Measurements from ENCODE around the gene TSPAN32. TPM values are rescaled to one million over a fixed set of nuclear protein-coding genes. Genes with fewer than 3 reads are reported as not detected.

TSPAN32 gene
- polyA plus RNA-seq, 4 donors = 0.36 to 47.7 TPM; not detected in 2

GRCh38 chr11:2260491-2261364 lies 41.1 kb upstream of the TSPAN32 start:
- DNase-seq (no peak), FAIRE-seq (no peak)
- WGBS, 3 donors = 79 to 85% (median 81%) methylated on average over 22 to 26 of the region's 26 CpGs

DNA sequence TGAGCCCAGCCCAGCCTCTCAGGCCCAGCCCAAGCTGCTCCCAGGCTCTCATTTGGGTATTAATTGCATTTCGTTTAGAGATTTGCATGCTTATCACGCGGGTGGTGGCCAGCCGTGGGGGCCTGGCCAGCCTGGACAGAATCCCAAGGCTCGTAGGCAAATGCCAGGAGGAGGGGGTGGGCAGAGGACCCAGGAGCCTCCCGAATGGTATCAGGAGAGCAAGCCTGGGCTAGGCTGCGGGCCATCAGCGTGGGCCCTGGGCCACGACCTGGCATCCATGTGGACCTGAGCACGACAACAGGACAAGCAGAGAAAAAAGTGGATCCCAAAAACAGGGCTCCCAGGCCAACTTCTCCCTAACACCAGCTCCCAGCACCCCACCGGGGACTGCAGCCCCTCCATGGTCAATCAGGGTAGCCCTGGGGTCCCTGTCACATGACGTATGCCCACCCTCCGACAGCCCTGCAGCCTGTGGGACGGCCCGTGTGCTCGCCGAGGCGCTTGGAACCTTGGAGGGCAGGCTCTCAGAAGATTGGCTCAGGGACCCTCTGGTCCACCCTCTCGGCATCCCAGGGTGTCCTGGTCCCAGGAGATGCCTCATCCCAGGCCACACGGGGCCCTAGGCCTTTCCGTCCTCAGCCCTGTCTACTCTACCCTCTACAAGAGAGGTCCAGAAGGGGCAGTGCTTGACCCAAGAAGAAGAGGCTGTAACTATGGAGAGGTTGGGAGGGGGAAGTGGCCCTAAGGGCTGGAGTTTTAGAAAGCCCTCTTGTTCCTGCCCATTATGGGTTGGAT lies 40.2 kb upstream of the TSPAN32 start:
- Histone ChIP-seq H3K27ac (ENCODE audit: low read depth in 1 of 3, low read length in 2 of 3) (no peak overlapping the region), H3K4me3 (ENCODE audit: low read depth in 1 of 3, low read length in 3 of 3) (no peak overlapping the region), H3K4me1 (ENCODE audit: control insufficient read depth in 3 of 3, insufficient read depth in 2 of 3, low read depth in 1 of 3, low read length in 2 of 3) (peaks cover 0 to 29% (median 0%) of the 10 kb centered on the region in 3 donors), H3K27me3 (ENCODE audit: control insufficient read depth in 3 of 3, insufficient read depth in 3 of 3, low read length in 3 of 3) (no peaks in the 10 kb centered on the region), H3K36me3 (ENCODE audit: control insufficient read depth in 3 of 3, insufficient read depth in 2 of 3, low read depth in 1 of 3, low read length in 3 of 3) (peaks cover 0 to 17% (median 0%) of the 10 kb centered on the region in 3 donors), H3K9me3 (ENCODE audit: control insufficient read depth in 2 of 2, insufficient read depth in 1 of 2, low read depth in 1 of 2, low read length in 1 of 2) (no peaks in the 10 kb centered on the region)
- FAIRE-seq (no peak), DNase-seq (no peak)
- WGBS, 3 donors = 65 to 79% (median 72%) methylated on average over 21 of the region's 21 CpGs

More at GRCh38 chr11:2260491-2261364, 41.1 kb upstream of the TSPAN32 start:
- no peaks in the 10 kb centered on the region for H3K27me3 ChIP-seq (ENCODE audit: control insufficient read depth in 3 of 3, insufficient read depth in 3 of 3, low read length in 3 of 3)
- H3K27ac ChIP-seq (ENCODE audit: low read depth in 1 of 3, low read length in 2 of 3) = no peak overlapping the region
- H3K36me3 ChIP-seq (ENCODE audit: control insufficient read depth in 3 of 3, insufficient read depth in 2 of 3, low read depth in 1 of 3, low read length in 3 of 3) = peaks cover 0 to 8% (median 0%) of the 10 kb centered on the region in 3 donors
- H3K4me1 ChIP-seq (ENCODE audit: control insufficient read depth in 3 of 3, insufficient read depth in 2 of 3, low read depth in 1 of 3, low read length in 2 of 3) = peaks cover 0 to 29% (median 0%) of the 10 kb centered on the region in 3 donors
- H3K9me3 ChIP-seq (ENCODE audit: control insufficient read depth in 2 of 2, insufficient read depth in 1 of 2, low read depth in 1 of 2, low read length in 1 of 2) = no peaks in the 10 kb centered on the region
- H3K4me3 ChIP-seq (ENCODE audit: low read depth in 1 of 3, low read length in 3 of 3) = no peak overlapping the region

- WGBS, 3 donors = 63 to 83% (median 81%) methylated on average over 16 to 18 of the region's 18 CpGs
- Histone ChIP-seq H3K36me3 (ENCODE audit: control insufficient read depth in 3 of 3, insufficient read depth in 2 of 3, low read depth in 1 of 3, low read length in 3 of 3) (peaks cover 0 to 25% (median 0%) of the 10 kb centered on the region in 3 donors), H3K27me3 (ENCODE audit: control insufficient read depth in 3 of 3, insufficient read depth in 3 of 3, low read length in 3 of 3) (no peaks in the 10 kb centered on the region), H3K4me1 (ENCODE audit: control insufficient read depth in 3 of 3, insufficient read depth in 2 of 3, low read depth in 1 of 3, low read length in 2 of 3) (peaks cover 0 to 33% (median 0%) of the 10 kb centered on the region in 3 donors), H3K27ac (ENCODE audit: low read depth in 1 of 3, low read length in 2 of 3) (peak overlapping the region in 1 of 3 donors; percentile 59), H3K4me3 (ENCODE audit: low read depth in 1 of 3, low read length in 3 of 3) (no peak overlapping the region), H3K9me3 (ENCODE audit: control insufficient read depth in 2 of 2, insufficient read depth in 1 of 2, low read depth in 1 of 2, low read length in 1 of 2) (no peaks in the 10 kb centered on the region)
- FAIRE-seq = no peak
- DNase-seq = peak in 1 of 2 donors; percentile 66
Observed at GRCh38 chr11:2262301-2263070, 39.3 kb upstream of the TSPAN32 start.

GRCh38 chr11:2263071-2263565 lies 38.7 kb upstream of the TSPAN32 start:
- no peaks in the 10 kb centered on the region for H3K9me3 ChIP-seq (ENCODE audit: control insufficient read depth in 2 of 2, insufficient read depth in 1 of 2, low read depth in 1 of 2, low read length in 1 of 2)
- H3K27me3 ChIP-seq (ENCODE audit: control insufficient read depth in 3 of 3, insufficient read depth in 3 of 3, low read length in 3 of 3) = no peaks in the 10 kb centered on the region
- no peak overlapping the region for H3K4me3 ChIP-seq (ENCODE audit: low read depth in 1 of 3, low read length in 3 of 3)
- H3K4me1 ChIP-seq (ENCODE audit: control insufficient read depth in 3 of 3, insufficient read depth in 2 of 3, low read depth in 1 of 3, low read length in 2 of 3) = peaks cover 0 to 33% (median under 1%) of the 10 kb centered on the region in 3 donors
- DNase-seq = peak in 1 of 2 donors; percentile 74
- FAIRE-seq = no peak
- WGBS, 3 donors = 26 to 57% (median 39%) methylated on average over 8 to 10 of the region's 10 CpGs
- H3K27ac ChIP-seq (ENCODE audit: low read depth in 1 of 3, low read length in 2 of 3) = peak overlapping the region in 1 of 3 donors; percentile 59
- peaks cover 0 to 32% (median 0%) of the 10 kb centered on the region in 3 donors for H3K36me3 ChIP-seq (ENCODE audit: control insufficient read depth in 3 of 3, insufficient read depth in 2 of 3, low read depth in 1 of 3, low read length in 3 of 3)

GRCh38 chr11:2263724-2264360 lies 38.0 kb upstream of the TSPAN32 start:
- Histone ChIP-seq H3K9me3 (ENCODE audit: control insufficient read depth in 2 of 2, insufficient read depth in 1 of 2, low read depth in 1 of 2, low read length in 1 of 2) (no peaks in the 10 kb centered on the region), H3K36me3 (ENCODE audit: control insufficient read depth in 3 of 3, insufficient read depth in 2 of 3, low read depth in 1 of 3, low read length in 3 of 3) (peaks cover 0 to 36% (median 0%) of the 10 kb centered on the region in 3 donors), H3K4me1 (ENCODE audit: control insufficient read depth in 3 of 3, insufficient read depth in 2 of 3, low read depth in 1 of 3, low read length in 2 of 3) (peaks cover 0 to 33% (median 3%) of the 10 kb centered on the region in 3 donors), H3K27me3 (ENCODE audit: control insufficient read depth in 3 of 3, insufficient read depth in 3 of 3, low read length in 3 of 3) (no peaks in the 10 kb centered on the region), H3K27ac (ENCODE audit: low read depth in 1 of 3, low read length in 2 of 3) (peak overlapping the region in 1 of 3 donors; percentile 59), H3K4me3 (ENCODE audit: low read depth in 1 of 3, low read length in 3 of 3) (no peak overlapping the region)
- FAIRE-seq = no peak
- no peak for DNase-seq
- WGBS, 3 donors = 77 to 84% (median 84%) methylated on average over 13 of the region's 13 CpGs

GRCh38 chr11:2264366-2265053 lies 37.3 kb upstream of the TSPAN32 start:
- H3K9me3 ChIP-seq (ENCODE audit: control insufficient read depth in 2 of 2, insufficient read depth in 1 of 2, low read depth in 1 of 2, low read length in 1 of 2) = no peaks in the 10 kb centered on the region
- no peak overlapping the region for H3K4me3 ChIP-seq (ENCODE audit: low read depth in 1 of 3, low read length in 3 of 3)
- FAIRE-seq (no peak), DNase-seq (no peak)
- peaks cover 0 to 33% (median 3%) of the 10 kb centered on the region in 3 donors for H3K4me1 ChIP-seq (ENCODE audit: control insufficient read depth in 3 of 3, insufficient read depth in 2 of 3, low read depth in 1 of 3, low read length in 2 of 3)
- 60 to 82% (median 72%) methylated on average over 22 of the region's 22 CpGs for WGBS, 3 donors
- H3K36me3 ChIP-seq (ENCODE audit: control insufficient read depth in 3 of 3, insufficient read depth in 2 of 3, low read depth in 1 of 3, low read length in 3 of 3) = peaks cover 0 to 36% (median 0%) of the 10 kb centered on the region in 3 donors
- H3K27ac ChIP-seq (ENCODE audit: low read depth in 1 of 3, low read length in 2 of 3) = peak overlapping the region in 1 of 3 donors; percentile 9
- H3K27me3 ChIP-seq (ENCODE audit: control insufficient read depth in 3 of 3, insufficient read depth in 3 of 3, low read length in 3 of 3) = peaks cover 0 to 2% (median 0%) of the 10 kb centered on the region in 3 donors

DNA sequence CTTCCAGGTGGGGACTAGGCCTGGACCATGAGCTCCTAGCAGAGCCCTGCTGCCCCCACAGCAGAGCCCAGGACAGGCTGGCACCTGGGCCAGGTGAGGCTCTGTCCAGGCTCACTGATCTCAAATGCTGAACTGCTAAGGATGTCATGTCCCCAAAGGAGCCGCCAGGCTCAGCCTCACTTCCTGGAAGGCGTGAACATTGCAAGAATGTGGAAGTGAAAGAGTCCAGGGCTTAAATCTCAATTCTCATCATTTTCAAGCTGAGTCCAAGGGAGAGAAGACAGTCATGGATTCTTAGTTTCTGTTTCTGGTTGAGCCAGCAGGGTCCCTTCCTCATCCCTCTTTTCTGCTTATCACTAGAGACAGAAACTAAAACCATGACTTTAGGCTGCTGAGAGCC lies 36.4 kb upstream of the TSPAN32 start:
- FAIRE-seq = no peak
- Histone ChIP-seq H3K27ac (ENCODE audit: low read depth in 1 of 3, low read length in 2 of 3) (peak overlapping the region; percentile 17 to 71 (median 39)), H3K4me3 (ENCODE audit: low read depth in 1 of 3, low read length in 3 of 3) (no peak overlapping the region), H3K36me3 (ENCODE audit: control insufficient read depth in 3 of 3, insufficient read depth in 2 of 3, low read depth in 1 of 3, low read length in 3 of 3) (peaks cover 0 to 36% (median 0%) of the 10 kb centered on the region in 3 donors), H3K27me3 (ENCODE audit: control insufficient read depth in 3 of 3, insufficient read depth in 3 of 3, low read length in 3 of 3) (peaks cover 0 to 5% (median 0%) of the 10 kb centered on the region in 3 donors), H3K9me3 (ENCODE audit: control insufficient read depth in 2 of 2, insufficient read depth in 1 of 2, low read depth in 1 of 2, low read length in 1 of 2) (no peaks in the 10 kb centered on the region), H3K4me1 (ENCODE audit: control insufficient read depth in 3 of 3, insufficient read depth in 2 of 3, low read depth in 1 of 3, low read length in 2 of 3) (peaks cover 0 to 36% (median 3%) of the 10 kb centered on the region in 3 donors)
- peak; percentile 49 to 59 for DNase-seq
- WGBS, 3 donors = 7 to 24% (median 17%) methylated on average over 2 of the region's 2 CpGs
